ENCODE measurements around the gene NR3C2. TPM values are rescaled to one million over a fixed set of nuclear protein-coding genes. Genes with fewer than 3 reads are reported as not detected.

The NR3C2 gene
- total RNA-seq, 1 experiment from 2014 or later, result 0.26 TPM

DNA sequence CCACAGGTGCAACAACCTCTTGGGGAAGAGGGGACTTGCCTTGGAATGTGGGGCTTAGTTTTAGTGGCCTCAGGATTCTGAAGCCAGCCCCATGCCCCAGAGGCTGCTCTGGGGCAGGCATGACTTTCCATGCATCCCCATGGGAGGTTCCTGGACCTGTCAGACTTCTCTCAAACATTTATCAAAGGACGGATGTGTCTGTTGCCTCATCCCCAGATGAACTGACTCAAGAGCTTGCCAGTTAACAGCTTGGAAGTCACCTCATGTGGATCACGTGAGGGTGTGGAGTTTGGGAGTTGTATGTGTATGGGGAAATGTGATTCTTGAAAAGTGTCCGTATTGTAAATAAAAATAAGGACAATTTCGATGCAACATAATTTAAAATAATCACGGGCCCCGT is 368.9 kb downstream of the NR3C2 start:
- no TSS peak for BruUV-seq (replicated peaks)

DNA sequence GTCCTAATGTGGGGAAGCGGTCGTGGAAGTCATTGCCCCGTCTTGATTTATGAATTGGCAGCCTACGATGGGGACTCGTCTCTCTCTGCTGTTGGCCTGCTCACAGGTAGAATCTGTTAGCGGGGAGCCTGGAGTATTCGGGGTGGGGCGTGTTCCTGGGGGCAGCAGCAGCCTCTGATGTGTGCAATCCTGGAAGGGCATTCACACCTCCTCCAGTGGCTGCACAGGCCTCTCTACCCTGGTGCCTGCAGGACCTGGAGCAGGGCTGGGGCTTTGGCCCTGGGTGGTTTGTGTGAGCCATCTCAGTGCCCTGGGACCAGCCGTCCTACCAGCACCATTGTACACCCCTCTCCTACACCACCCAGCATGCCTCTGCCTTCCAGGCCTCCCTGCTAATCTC is 369.4 kb downstream of the NR3C2 start:
- no peak overlapping the region for H3K4me3 ChIP-seq (ENCODE audit: low read depth in 2 of 2, low read length in 2 of 2)
- no peaks in the 10 kb centered on the region for H3K36me3 ChIP-seq (ENCODE audit: control insufficient read depth, insufficient read depth, low read length)
- TF ChIP-seq, protein P1, sequence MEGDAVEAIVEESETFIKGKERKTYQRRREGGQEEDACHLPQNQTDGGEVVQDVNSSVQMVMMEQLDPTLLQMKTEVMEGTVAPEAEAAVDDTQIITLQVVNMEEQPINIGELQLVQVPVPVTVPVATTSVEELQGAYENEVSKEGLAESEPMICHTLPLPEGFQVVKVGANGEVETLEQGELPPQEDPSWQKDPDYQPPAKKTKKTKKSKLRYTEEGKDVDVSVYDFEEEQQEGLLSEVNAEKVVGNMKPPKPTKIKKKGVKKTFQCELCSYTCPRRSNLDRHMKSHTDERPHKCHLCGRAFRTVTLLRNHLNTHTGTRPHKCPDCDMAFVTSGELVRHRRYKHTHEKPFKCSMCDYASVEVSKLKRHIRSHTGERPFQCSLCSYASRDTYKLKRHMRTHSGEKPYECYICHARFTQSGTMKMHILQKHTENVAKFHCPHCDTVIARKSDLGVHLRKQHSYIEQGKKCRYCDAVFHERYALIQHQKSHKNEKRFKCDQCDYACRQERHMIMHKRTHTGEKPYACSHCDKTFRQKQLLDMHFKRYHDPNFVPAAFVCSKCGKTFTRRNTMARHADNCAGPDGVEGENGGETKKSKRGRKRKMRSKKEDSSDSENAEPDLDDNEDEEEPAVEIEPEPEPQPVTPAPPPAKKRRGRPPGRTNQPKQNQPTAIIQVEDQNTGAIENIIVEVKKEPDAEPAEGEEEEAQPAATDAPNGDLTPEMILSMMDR (IDR thresholded peaks at IDR 0.05), result no peak
- TF ChIP-seq POLR2AphosphoS5 (IDR thresholded peaks at IDR 0.05; ENCODE audit: low read depth, low read length), result no peak
- TF ChIP-seq, protein P2, sequence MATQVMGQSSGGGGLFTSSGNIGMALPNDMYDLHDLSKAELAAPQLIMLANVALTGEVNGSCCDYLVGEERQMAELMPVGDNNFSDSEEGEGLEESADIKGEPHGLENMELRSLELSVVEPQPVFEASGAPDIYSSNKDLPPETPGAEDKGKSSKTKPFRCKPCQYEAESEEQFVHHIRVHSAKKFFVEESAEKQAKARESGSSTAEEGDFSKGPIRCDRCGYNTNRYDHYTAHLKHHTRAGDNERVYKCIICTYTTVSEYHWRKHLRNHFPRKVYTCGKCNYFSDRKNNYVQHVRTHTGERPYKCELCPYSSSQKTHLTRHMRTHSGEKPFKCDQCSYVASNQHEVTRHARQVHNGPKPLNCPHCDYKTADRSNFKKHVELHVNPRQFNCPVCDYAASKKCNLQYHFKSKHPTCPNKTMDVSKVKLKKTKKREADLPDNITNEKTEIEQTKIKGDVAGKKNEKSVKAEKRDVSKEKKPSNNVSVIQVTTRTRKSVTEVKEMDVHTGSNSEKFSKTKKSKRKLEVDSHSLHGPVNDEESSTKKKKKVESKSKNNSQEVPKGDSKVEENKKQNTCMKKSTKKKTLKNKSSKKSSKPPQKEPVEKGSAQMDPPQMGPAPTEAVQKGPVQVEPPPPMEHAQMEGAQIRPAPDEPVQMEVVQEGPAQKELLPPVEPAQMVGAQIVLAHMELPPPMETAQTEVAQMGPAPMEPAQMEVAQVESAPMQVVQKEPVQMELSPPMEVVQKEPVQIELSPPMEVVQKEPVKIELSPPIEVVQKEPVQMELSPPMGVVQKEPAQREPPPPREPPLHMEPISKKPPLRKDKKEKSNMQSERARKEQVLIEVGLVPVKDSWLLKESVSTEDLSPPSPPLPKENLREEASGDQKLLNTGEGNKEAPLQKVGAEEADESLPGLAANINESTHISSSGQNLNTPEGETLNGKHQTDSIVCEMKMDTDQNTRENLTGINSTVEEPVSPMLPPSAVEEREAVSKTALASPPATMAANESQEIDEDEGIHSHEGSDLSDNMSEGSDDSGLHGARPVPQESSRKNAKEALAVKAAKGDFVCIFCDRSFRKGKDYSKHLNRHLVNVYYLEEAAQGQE (IDR thresholded peaks at IDR 0.05; ENCODE audit: insufficient read depth in 1 of 2, low read depth in 2 of 2, low read length in 1 of 2), result no peak
- TF ChIP-seq TCF7L2 (IDR thresholded peaks at IDR 0.05; ENCODE audit: low read depth, low read length), result no peak
- TF ChIP-seq SIN3A (IDR thresholded peaks at IDR 0.05; ENCODE audit: borderline replicate concordance, insufficient read depth, low read depth, low read length), result no peak
- no peaks in the 10 kb centered on the region for H3K9me3 ChIP-seq (ENCODE audit: control insufficient read depth, insufficient read depth, low read depth, low read length)
- ATAC-seq (no peak), DNase-seq (ENCODE audit: low read depth, low spot score) (no peak)
- ChIA-PET CTCF (no interaction called here), POLR2A (no interaction called here)
- no peaks in the 10 kb centered on the region for H3K4me1 ChIP-seq (ENCODE audit: control insufficient read depth, insufficient read depth, low read length)
- BruUV-seq (replicated peaks), result no TSS peak
- intact Hi-C loops (cut with micrococcal nuclease; ENCODE audit: unreplicated experiment), result no loop called here
- H3K27ac ChIP-seq (ENCODE audit: low read length), result no peak overlapping the region
- H3K27me3 ChIP-seq (ENCODE audit: control insufficient read depth, insufficient read depth, low read length), result no peaks in the 10 kb centered on the region
- in situ Hi-C loops (cut with HindIII; ENCODE audit: low pct_unique_long_range_greater_than_20kb, low sequenced_read_pairs), result no loop called here

More for the DNA sequence above, 368.9 kb downstream of the NR3C2 start:
- CTCF ChIA-PET, result no interaction called here
- no peaks in the 10 kb centered on the region for H3K36me3 ChIP-seq (ENCODE audit: control insufficient read depth, insufficient read depth, low read length)
- ATAC-seq (no peak), DNase-seq (ENCODE audit: low read depth, low spot score) (no peak)
- H3K27me3 ChIP-seq (ENCODE audit: control insufficient read depth, insufficient read depth, low read length), result no peaks in the 10 kb centered on the region
- H3K4me1 ChIP-seq (ENCODE audit: control insufficient read depth, insufficient read depth, low read length), result no peaks in the 10 kb centered on the region
- no peak overlapping the region for H3K27ac ChIP-seq (ENCODE audit: low read length)
- H3K4me3 ChIP-seq (ENCODE audit: low read depth in 2 of 2, low read length in 2 of 2), result no peak overlapping the region
- intact Hi-C loops (cut with micrococcal nuclease; ENCODE audit: unreplicated experiment), result no loop called here
- in situ Hi-C loops (cut with HindIII; ENCODE audit: low pct_unique_long_range_greater_than_20kb, low sequenced_read_pairs), result no loop called here
- POLR2A ChIA-PET, result no interaction called here
- H3K9me3 ChIP-seq (ENCODE audit: control insufficient read depth, insufficient read depth, low read depth, low read length), result no peaks in the 10 kb centered on the region
- no peak for TF ChIP-seq SIN3A (IDR thresholded peaks at IDR 0.05; ENCODE audit: borderline replicate concordance, insufficient read depth, low read depth, low read length)
- TF ChIP-seq TCF7L2 (IDR thresholded peaks at IDR 0.05; ENCODE audit: low read depth, low read length), result no peak
- no peak for TF ChIP-seq POLR2AphosphoS5 (IDR thresholded peaks at IDR 0.05; ENCODE audit: low read depth, low read length)
- TF ChIP-seq, protein P2 (IDR thresholded peaks at IDR 0.05; ENCODE audit: insufficient read depth in 1 of 2, low read depth in 2 of 2, low read length in 1 of 2), result no peak
- TF ChIP-seq, protein P1 (IDR thresholded peaks at IDR 0.05), result no peak

Data from Panc1 (cell line).